ENCODE results near the gene ARSB. TPM values are rescaled to one million over a fixed set of nuclear protein-coding genes. Genes with fewer than 3 reads are reported as not detected.

ARSB gene
- total and polyA plus RNA-seq, 9 of the 15 experiments (the other 6 are each of a cell fraction or from before 2014, with no cell fraction given): 0.52 to 4.6 (median 2.4) TPM

GRCh38 chr5:78816143-78816765, 168.9 kb downstream of the ARSB start (continued):
- TF ChIP-seq AFF1 (IDR thresholded peaks at IDR 0.05; ENCODE audit: low read depth in 1 of 2, partially characterized antibody in 2 of 2) (no peak), SMAD3 (CRISPR knock-in tag; conservative IDR thresholded peaks at IDR 0.05) (no peak)

GRCh38 chr5:78813906-78814530, 171.1 kb downstream of the ARSB start:
- no peaks in the 10 kb centered on the region for H3K9me3 ChIP-seq (replicated peaks; ENCODE audit: control insufficient read depth, insufficient read depth, low read depth, low read length)
- no peak overlapping the region for H3K9ac ChIP-seq (ENCODE audit: insufficient read depth in 1 of 2, low read depth in 2 of 2, low read length in 2 of 2)
- DNase-seq (ENCODE audit: extremely low read depth in 1 of 4, low spot score in 3 of 4): no peak
- no TSS peak for BruUV-seq (replicated peaks)
- H3K36me3 ChIP-seq (ENCODE audit: control insufficient read depth, insufficient read depth, low read length): no peaks in the 10 kb centered on the region
- in situ Hi-C loops (cut with MboI) (no loop called here), intact Hi-C loops (cut with micrococcal nuclease) (no loop called here)
- 13% methylated on average over 2 of the region's 2 CpGs for WGBS (ENCODE audit: insufficient coverage, low coverage, missing lambda C conversion rate)
- H3K4me3 ChIP-seq: no peak overlapping the region
- no peaks in the 10 kb centered on the region for H3K9me1 ChIP-seq (ENCODE audit: control insufficient read depth, insufficient read depth, low read length)
- no peaks in the 10 kb centered on the region for H3K79me2 ChIP-seq (ENCODE audit: control insufficient read depth, insufficient read depth, low read length)
- CTCF ChIA-PET (ENCODE audit: low intra/inter-chr PET ratio): no interaction called here
- no peak overlapping the region for H3K27ac ChIP-seq (ENCODE audit: extremely low read depth, low read depth, low read length)
- H2AFZ ChIP-seq (ENCODE audit: low read depth, low read length): no peak overlapping the region
- no peak for ATAC-seq
- H3K27me3 ChIP-seq (ENCODE audit: control insufficient read depth in 2 of 2, insufficient read depth in 2 of 2, low read length in 2 of 2): peaks cover 6 to 13% of the 10 kb centered on the region in 2 experiments
- POLR2A ChIA-PET: interaction anchor here (1.3 kb wide), 1 partner anchor 11 kb away, joined by 5 read pairs; no protein-coding TSS in a partner anchor
- no peak overlapping the region for H3K4me2 ChIP-seq (ENCODE audit: insufficient read depth, low read length)
- no peaks in the 10 kb centered on the region for H3K4me1 ChIP-seq (replicated peaks in 1 of 2; ENCODE audit: control insufficient read depth in 2 of 2, insufficient read depth in 2 of 2, low read length in 2 of 2)
- no peaks in the 10 kb centered on the region for H4K20me1 ChIP-seq (replicated peaks; ENCODE audit: control insufficient read depth, insufficient read depth, low read length)
- no peak for FAIRE-seq
- TF ChIP-seq ZBTB12 (CRISPR knock-in tag; IDR thresholded peaks at IDR 0.05): no peak
- TF ChIP-seq ZNF551 (CRISPR knock-in tag; IDR thresholded peaks at IDR 0.05): no peak
- no peak for TF ChIP-seq PPARD (CRISPR knock-in tag; IDR thresholded peaks at IDR 0.05)
- TF ChIP-seq PKNOX1 (IDR thresholded peaks at IDR 0.05): no peak
- TF ChIP-seq MAFK (IDR thresholded peaks at IDR 0.05; ENCODE audit: low read length): no peak
- TF ChIP-seq ZNF174 (CRISPR knock-in tag; IDR thresholded peaks at IDR 0.05): no peak
- TF ChIP-seq SNAPC5 (CRISPR knock-in tag; IDR thresholded peaks at IDR 0.05): no peak
- no peak for TF ChIP-seq NCOA1 (IDR thresholded peaks at IDR 0.05; ENCODE audit: low read depth)
- no peak for TF ChIP-seq CCAR2 (IDR thresholded peaks at IDR 0.05; ENCODE audit: low read depth, low read length)
- no peak for TF ChIP-seq ATF4 (CRISPR knock-in tag; IDR thresholded peaks at IDR 0.05)
- no peak for TF ChIP-seq KLF1 (tag; IDR thresholded peaks at IDR 0.05)

All from K562 (cell line).